ENCODE results near the gene MAP4. TPM values are rescaled to one million over a fixed set of nuclear protein-coding genes. Genes with fewer than 3 reads are reported as not detected.

Gene MAP4
- total RNA-seq, 1 experiment from 2014 or later, result 150 TPM

- BruUV-seq (replicated peaks), result no TSS peak
- CTCF ChIA-PET, result no interaction called here
- Mint-ChIP-seq H3K27ac (ENCODE audit: unreplicated experiment) (no peak overlapping the region), H3K4me3 (ENCODE audit: low read depth, unreplicated experiment) (no peak overlapping the region), H3K27me3 (ENCODE audit: unreplicated experiment) (no peaks in the 10 kb centered on the region), H3K9me3 (ENCODE audit: low read depth, unreplicated experiment) (no peaks in the 10 kb centered on the region), H3K36me3 (ENCODE audit: insufficient read depth, unreplicated experiment) (no peaks in the 10 kb centered on the region), H3K4me1 (ENCODE audit: low read depth, unreplicated experiment) (peaks cover 35% of the 10 kb centered on the region)
- intact Hi-C loops (cut with micrococcal nuclease; ENCODE audit: unreplicated experiment), result no loop called here
- no peak for TF ChIP-seq CTCF (IDR thresholded peaks at IDR 0.05; ENCODE audit: unreplicated experiment)
- DNase-seq, result no peak
Measured at GRCh38 chr3:48022178-48022577, 6.0 kb upstream of the MAP4 start.

DNA sequence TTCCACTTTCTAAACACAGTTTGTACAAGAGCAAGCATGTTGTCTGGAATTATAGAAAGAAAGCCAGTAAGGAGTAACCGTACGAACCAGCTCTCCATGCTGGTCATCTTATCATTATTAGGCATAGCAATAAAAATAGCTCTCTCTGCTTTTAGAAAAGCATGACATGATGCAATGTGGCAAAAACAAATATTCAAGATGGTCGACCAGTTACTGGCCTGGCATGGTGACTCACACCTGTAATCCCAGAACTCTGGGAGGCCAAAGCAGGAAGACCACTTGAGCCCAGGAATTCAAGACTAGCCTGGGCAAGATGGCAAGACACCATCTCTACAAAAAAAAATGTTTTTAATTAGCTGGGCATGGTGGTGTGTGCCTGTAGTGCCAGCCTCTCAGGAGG, 2.6 kb upstream of the MAP4 start:
- DNase-seq, result peak; percentile 40
- H3K4me1 Mint-ChIP-seq (ENCODE audit: low read depth, unreplicated experiment), result peaks cover 58% of the 10 kb centered on the region
- no peak overlapping the region for H3K4me3 Mint-ChIP-seq (ENCODE audit: low read depth, unreplicated experiment)
- H3K36me3 Mint-ChIP-seq (ENCODE audit: insufficient read depth, unreplicated experiment), result peaks cover 9% of the 10 kb centered on the region
- no peaks in the 10 kb centered on the region for H3K9me3 Mint-ChIP-seq (ENCODE audit: low read depth, unreplicated experiment)
- TF ChIP-seq CTCF (IDR thresholded peaks at IDR 0.05; ENCODE audit: unreplicated experiment), result no peak
- H3K27me3 Mint-ChIP-seq (ENCODE audit: unreplicated experiment), result no peaks in the 10 kb centered on the region
- no TSS peak for BruUV-seq (replicated peaks)
- intact Hi-C loops (cut with micrococcal nuclease; ENCODE audit: unreplicated experiment), result loop anchor here (10.0 kb wide), 1 partner anchor 66 kb away; no protein-coding TSS in a partner anchor
- H3K27ac Mint-ChIP-seq (ENCODE audit: unreplicated experiment), result no peak overlapping the region
- CTCF ChIA-PET, result interaction anchor here (0.6 to 0.9 kb wide), 3 partner anchors 11 to 193 kb away, joined by 3 to 6 read pairs (median 3); no protein-coding TSS in a partner anchor

DNA sequence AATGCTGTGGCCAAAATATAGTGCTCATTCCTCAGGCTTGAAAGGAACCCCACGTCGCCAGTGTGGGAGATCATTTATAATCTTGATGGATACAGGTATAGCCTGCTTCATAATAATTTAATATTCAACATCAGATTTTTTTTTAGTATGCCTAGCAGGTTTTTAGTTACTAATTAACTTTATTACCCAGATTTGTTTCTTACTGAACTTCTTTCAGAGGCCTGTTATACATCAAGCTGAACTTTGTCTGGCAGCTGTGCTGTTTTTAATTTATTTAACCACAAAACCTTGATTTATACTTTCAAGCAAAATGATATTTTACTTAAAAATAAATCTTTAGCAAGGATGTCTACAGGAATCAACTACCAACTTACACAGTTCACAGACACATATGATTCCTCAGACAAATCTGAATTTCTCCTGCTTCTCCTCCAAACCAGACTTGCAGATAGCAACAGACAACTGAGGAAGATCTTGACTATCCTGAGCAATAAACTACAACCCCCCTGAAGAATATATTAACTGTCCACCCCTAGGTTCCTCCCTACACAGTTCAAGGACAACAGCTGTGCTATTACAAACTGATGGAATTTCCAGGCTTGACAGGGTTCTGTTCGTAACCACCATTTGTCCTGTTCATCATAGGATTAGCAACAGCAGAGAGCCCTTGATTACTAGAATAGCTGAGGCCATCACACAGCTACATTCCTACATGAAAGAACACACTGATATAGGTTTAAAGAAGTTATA, 610 bp downstream of the MAP4 start:
- no peak for TF ChIP-seq CTCF (IDR thresholded peaks at IDR 0.05; ENCODE audit: unreplicated experiment)
- intact Hi-C loops (cut with micrococcal nuclease; ENCODE audit: unreplicated experiment), result loop anchor here (10.0 kb wide), 1 partner anchor 69 kb away; no protein-coding TSS in a partner anchor
- Mint-ChIP-seq H3K4me1 (ENCODE audit: low read depth, unreplicated experiment) (peaks cover 58% of the 10 kb centered on the region), H3K27ac (ENCODE audit: unreplicated experiment) (peak overlapping the region; percentile 81), H3K27me3 (ENCODE audit: unreplicated experiment) (no peaks in the 10 kb centered on the region), H3K9me3 (ENCODE audit: low read depth, unreplicated experiment) (no peaks in the 10 kb centered on the region), H3K4me3 (ENCODE audit: low read depth, unreplicated experiment) (peak overlapping the region; percentile 68), H3K36me3 (ENCODE audit: insufficient read depth, unreplicated experiment) (peaks cover 15% of the 10 kb centered on the region)
- CTCF ChIA-PET, result interaction anchor here (0.6 to 0.8 kb wide), 2 partner anchors 24 to 1757 kb away, joined by 3 to 4 read pairs; no protein-coding TSS in a partner anchor
- no peak for DNase-seq
- BruUV-seq (replicated peaks), result TSS peak; percentile 32

DNA sequence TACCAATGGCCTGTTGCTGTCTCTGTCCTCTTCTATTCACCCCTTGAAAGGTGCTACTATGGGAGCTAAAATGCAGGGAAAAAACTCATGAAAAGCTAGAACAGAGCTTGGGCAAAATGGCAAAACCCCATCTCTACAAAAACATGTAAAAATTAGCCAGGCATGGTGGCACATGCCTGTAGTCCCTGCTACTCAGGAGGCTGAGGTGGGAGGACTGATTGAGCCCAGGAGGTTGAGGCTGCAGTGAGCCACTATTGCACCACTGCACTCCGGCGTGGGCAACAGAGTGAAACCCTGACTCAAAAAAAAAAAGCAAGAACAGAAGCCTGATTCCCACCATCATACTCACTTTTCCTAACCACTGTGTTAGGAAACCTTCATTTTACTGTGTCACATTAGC, 1.9 kb downstream of the MAP4 start:
- TSS peak; percentile 4 for BruUV-seq (replicated peaks)
- Mint-ChIP-seq H3K4me1 (ENCODE audit: low read depth, unreplicated experiment) (peaks cover 58% of the 10 kb centered on the region), H3K27me3 (ENCODE audit: unreplicated experiment) (no peaks in the 10 kb centered on the region), H3K4me3 (ENCODE audit: low read depth, unreplicated experiment) (peak overlapping the region; percentile 68), H3K36me3 (ENCODE audit: insufficient read depth, unreplicated experiment) (peaks cover 15% of the 10 kb centered on the region), H3K9me3 (ENCODE audit: low read depth, unreplicated experiment) (no peaks in the 10 kb centered on the region), H3K27ac (ENCODE audit: unreplicated experiment) (no peak overlapping the region)
- CTCF ChIA-PET, result interaction anchor here (0.7 kb wide), 1 partner anchor 178 kb away, joined by 3 read pairs; no protein-coding TSS in a partner anchor
- TF ChIP-seq CTCF (IDR thresholded peaks at IDR 0.05; ENCODE audit: unreplicated experiment), result no peak
- no peak for DNase-seq
- intact Hi-C loops (cut with micrococcal nuclease; ENCODE audit: unreplicated experiment), result loop anchor here (10.0 kb wide), 1 partner anchor 70 kb away; no protein-coding TSS in a partner anchor

Data from Calu3 (cell line).